GM21367 (cell line): ENCODE results near the gene COL9A2.
A peak's percentile ranks its signal among the peaks of the same experiment; 100 is the strongest.
"Not testable (repeated sequence)": the region's sequence is repeated elsewhere in the genome, so short reads cannot be mapped to it uniquely, and the experiment has no call there.

Experiments
- ATAC-seq: cut with Tn5 transposase; IDR thresholded peaks from one replicate; pipeline ENCODE4 v1.9.1; 2021; ENCODE audit not compliant: unreplicated experiment

COL9A2 gene

GRCh38 chr1:40316595-40317393, at the start of gene COL9A2:
Gene COL9A2 (minus strand): TSS chr1:40317286. CDS start chr1:40317197, 89 bp downstream.
- no peak for ATAC-seq

- peak; percentile 77 for ATAC-seq
Observed at GRCh38 chr1:40363721-40364120, 46.6 kb upstream of the COL9A2 start.

GRCh38 chr1:40362699-40363098, 45.6 kb upstream of the COL9A2 start:
- no peak for ATAC-seq

DNA sequence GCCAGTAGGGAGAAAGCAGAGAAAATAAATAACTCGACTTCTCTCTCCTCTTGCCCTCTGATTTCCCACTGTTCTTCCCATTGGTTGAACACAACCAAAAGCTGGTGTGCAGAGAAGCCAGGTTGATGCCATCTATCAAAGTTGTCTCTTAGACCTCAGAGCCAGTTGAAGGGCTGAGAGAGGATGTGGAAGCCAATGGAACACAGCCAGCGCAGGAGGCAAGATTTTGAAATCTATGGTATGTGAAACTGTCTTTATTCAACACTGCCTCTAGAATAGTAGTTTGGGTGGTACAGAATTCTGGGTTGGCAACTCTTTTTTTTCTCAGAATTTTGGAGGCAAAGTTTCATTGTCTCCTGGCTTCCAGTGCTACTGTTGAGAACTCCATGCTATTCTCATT, 45.1 kb upstream of the COL9A2 start:
- no peak for ATAC-seq

GRCh38 chr1:40361637-40362036, 44.6 kb upstream of the COL9A2 start:
- no peak for ATAC-seq

DNA sequence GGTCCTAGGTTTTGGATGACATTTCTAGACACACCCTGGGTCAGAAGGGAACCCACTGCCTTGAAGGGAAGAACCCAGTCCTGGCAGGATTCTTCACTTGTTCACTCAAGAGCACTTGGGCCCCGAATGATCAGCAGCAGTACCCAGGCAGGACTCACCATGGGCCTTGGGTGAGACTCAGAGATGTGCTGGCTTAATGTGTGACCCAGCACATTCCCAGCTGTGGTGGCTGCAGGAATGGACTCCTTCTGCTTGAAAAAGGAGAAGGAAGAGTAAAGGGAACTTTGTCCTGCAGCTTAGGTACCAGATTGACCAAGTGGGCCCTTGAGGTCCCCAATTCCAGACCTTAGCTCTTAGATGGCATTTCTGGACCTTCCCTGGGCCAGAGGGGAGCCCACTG, 44.1 kb upstream of the COL9A2 start:
- ATAC-seq: no peak

GRCh38 chr1:40360631-40361030, 43.5 kb upstream of the COL9A2 start:
- no peak for ATAC-seq

DNA sequence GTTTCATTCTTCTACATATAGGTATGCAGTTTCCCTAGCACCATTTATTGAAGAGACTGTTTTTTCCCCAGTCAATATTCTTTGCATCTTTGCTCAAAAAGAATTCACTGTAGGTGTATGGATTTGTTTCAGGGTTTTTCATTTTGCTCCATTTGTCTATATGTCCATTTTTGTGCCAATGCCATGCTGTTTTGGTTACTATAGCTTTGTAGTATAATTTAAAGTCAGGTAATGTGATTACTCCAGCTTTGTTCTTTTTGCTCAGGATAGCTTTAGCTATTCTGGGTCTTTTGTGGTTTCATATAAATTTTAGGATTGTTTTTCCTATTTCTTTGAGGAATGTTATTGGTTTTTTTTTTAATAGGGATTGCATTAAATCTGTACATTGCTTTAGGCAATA, 40.5 kb upstream of the COL9A2 start:
- no peak for ATAC-seq

- no peak for ATAC-seq
Observed at GRCh38 chr1:40353082-40353481, 36.0 kb upstream of the COL9A2 start.

GRCh38 chr1:40352126-40352525, 35.0 kb upstream of the COL9A2 start:
- ATAC-seq: no peak

GRCh38 chr1:40351124-40351523, 34.0 kb upstream of the COL9A2 start:
- ATAC-seq: no peak

GRCh38 chr1:40350391-40350790, 33.3 kb upstream of the COL9A2 start:
- no peak for ATAC-seq

DNA sequence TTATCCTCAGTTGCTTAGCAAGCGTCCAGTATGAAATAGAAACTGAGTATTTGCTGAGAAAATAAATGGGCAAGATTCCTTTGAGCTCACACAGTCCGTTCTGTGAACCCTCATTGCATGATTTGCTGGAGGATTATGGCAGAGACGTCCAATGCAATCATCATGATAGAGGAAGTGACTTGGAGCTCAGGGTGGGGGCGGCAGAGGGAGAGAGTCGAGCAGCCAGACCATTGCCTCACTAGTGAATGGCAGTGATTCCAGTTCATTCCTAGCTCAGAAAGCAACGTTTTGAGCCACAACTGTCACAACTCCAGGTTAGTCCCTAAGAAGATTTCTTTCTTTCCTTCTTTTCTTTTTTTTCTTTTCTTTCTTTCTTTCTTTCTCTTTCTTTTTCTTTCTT, 27.5 kb upstream of the COL9A2 start:
- ATAC-seq: no peak

- not testable (repeated sequence) for ATAC-seq
Observed at GRCh38 chr1:40342381-40342717, 25.3 kb upstream of the COL9A2 start.

- no peak for ATAC-seq
Observed at GRCh38 chr1:40341491-40342380, 24.6 kb upstream of the COL9A2 start.

- ATAC-seq: no peak
Observed at GRCh38 chr1:40339420-40340323, 22.6 kb upstream of the COL9A2 start.

DNA sequence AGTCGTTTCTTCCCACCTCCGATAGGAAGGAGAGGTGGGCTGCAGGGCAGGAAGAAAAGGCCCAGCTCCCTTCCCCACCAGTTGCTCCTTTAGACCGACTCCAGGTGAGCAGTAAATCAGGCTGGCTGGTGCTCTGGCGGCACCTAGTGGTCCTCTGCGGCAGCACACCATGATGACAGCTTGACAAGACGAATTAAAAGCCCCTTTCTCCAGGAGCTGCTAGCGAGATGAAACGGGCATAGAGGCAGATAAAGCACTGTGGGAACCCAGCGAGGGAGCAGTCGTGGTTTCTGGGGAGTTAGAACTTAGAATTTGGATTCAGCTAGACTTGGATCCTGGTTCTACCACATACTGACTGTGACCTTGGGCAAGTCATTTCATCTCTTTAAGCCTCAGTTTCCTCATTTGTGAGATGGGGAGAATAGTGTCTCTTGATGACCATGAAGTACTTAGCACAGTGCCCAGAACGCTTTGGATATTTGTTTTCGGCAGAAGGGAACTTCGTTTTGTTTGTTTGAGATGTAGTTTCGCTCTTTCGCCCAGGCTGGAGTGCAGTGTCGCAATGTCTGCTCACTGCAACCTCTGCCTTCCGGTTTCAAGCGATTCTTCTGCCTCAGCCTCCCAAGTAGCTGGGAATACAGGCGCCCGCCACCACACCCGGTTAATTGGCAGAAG, 21.8 kb upstream of the COL9A2 start:
- no peak for ATAC-seq

GRCh38 chr1:40337443-40337842, 20.4 kb upstream of the COL9A2 start:
- ATAC-seq: no peak

GRCh38 chr1:40332695-40333094, 15.6 kb upstream of the COL9A2 start:
- no peak for ATAC-seq

- ATAC-seq: not testable (repeated sequence)
Observed at GRCh38 chr1:40331403-40331802, 14.3 kb upstream of the COL9A2 start.
